SK-N-SH (cell line): Measurements from ENCODE around the gene SDK1. TPM values are rescaled to one million over a fixed set of nuclear protein-coding genes. Genes with fewer than 3 reads are reported as not detected.

ENCODE experiments used
- CTCF ChIA-PET: fragments of 300-600, 350-600 bp; formaldehyde crosslinking; extraction: SDS; loops from one replicate; lab custom pipeline; 2021; lab: Yijun Ruan, JAX
- POLR2A ChIA-PET: fragments of 350-600 bp; sonication (Branson Sonifier 250); formaldehyde crosslinking; extraction: SDS; loops from one replicate; lab custom pipeline; 2020; ENCODE audit warnings: antibody characterized with exemption, inconsistent platforms; lab: Yijun Ruan, JAX
- DNase-seq: peaks from one replicate; pipeline ENCODE4 v3.0.0; 2012
- H2AFZ ChIP-seq: fragments of 200-600 bp; sonication (generic); 2 replicates; pipeline ENCODE4 v1.8.1; 2016; ENCODE audit warnings: antibody characterized with exemption, mild to moderate bottlenecking, low read depth
- H3F3A ChIP-seq: fragments of 200-600 bp; sonication (generic); replicated peaks from 2 replicates; pipeline ENCODE3; 2016; ENCODE audit warnings: antibody characterized with exemption, mild to moderate bottlenecking; ENCODE audit not compliant: insufficient read depth
- H3K27ac ChIP-seq, 2 experiments: fragments of 200-500 bp in 1 of 2; fragments of 200-600 bp in 1 of 2; sonication (Bioruptor generic) in 1 of 2; sonication (generic), shearing (Covaris generic) in 1 of 2; 2 replicates each; pipeline versions ENCODE4 v1.5.1 to v1.6.1; 2014 to 2016; ENCODE audit warnings: low read depth in 2 of 2, inconsistent platforms in 1 of 2, low read length in 1 of 2, mild to moderate bottlenecking in 1 of 2, mixed read lengths in 1 of 2
- H3K27me3 ChIP-seq: fragments of 200-600 bp; sonication (generic), shearing (Covaris generic); 2 replicates; pipeline ENCODE4 v1.6.1; 2016; ENCODE audit warnings: mixed run types; ENCODE audit not compliant: insufficient read depth
- H3K36me3 ChIP-seq, 2 experiments: fragments of 200-500 bp in 1 of 2; fragments of 200-600 bp in 1 of 2; sonication (Bioruptor generic) in 1 of 2; sonication (generic) in 1 of 2; replicated peaks in 1 of 2; 2 replicates each; pipeline versions ENCODE3 to v1.5.1; 2014 to 2016; ENCODE audit warnings: low read length in 1 of 2, mild to moderate bottlenecking in 1 of 2; ENCODE audit not compliant: insufficient read depth in 2 of 2, control insufficient read depth in 1 of 2
- H3K4me1 ChIP-seq, 2 experiments: fragments of 200-500 bp in 1 of 2; fragments of 200-600 bp in 1 of 2; sonication (Bioruptor generic) in 1 of 2; sonication (generic), shearing (Covaris generic) in 1 of 2; 2 replicates each; pipeline versions ENCODE4 v1.5.1 to v1.6.1; 2014 to 2016; ENCODE audit warnings: low read depth in 1 of 2, low read length in 1 of 2, mixed run types in 1 of 2; ENCODE audit not compliant: insufficient read depth in 2 of 2, control insufficient read depth in 1 of 2
- H3K4me2 ChIP-seq: fragments of 200-600 bp; sonication (generic), shearing (Covaris generic); 2 replicates; pipeline ENCODE4 v1.6.1; 2017; ENCODE audit warnings: mixed run types
- H3K4me3 ChIP-seq, 2 experiments: fragments of 200-500 bp in 1 of 2; fragments of 200-600 bp in 1 of 2; sonication (Bioruptor generic) in 1 of 2; sonication (generic), shearing (Covaris generic) in 1 of 2; 2 replicates each; pipeline versions ENCODE4 v1.5.1 to v1.8.1; 2014 to 2016; ENCODE audit warnings: low read depth in 2 of 2, inconsistent platforms in 1 of 2, low read length in 1 of 2, mild to moderate bottlenecking in 1 of 2, mixed read lengths in 1 of 2, moderate library complexity in 1 of 2
- H3K79me2 ChIP-seq: fragments of 200-600 bp; sonication (generic); 2 replicates; pipeline ENCODE4 v1.8.1; 2017; ENCODE audit warnings: mild to moderate bottlenecking; ENCODE audit not compliant: insufficient read depth
- H3K9ac ChIP-seq: fragments of 200-600 bp; sonication (generic); 2 replicates; pipeline ENCODE4 v1.6.1; 2017; ENCODE audit warnings: mixed run types
- H3K9me2 ChIP-seq: fragments of 200-600 bp; sonication (generic); 2 replicates; pipeline ENCODE4 v1.6.1; 2017; ENCODE audit warnings: mixed run types
- H3K9me3 ChIP-seq: fragments of 200-600 bp; sonication (generic); 2 replicates; pipeline ENCODE4 v1.6.1; 2017; ENCODE audit warnings: mixed run types, mild to moderate bottlenecking, moderate library complexity
- H4K20me1 ChIP-seq: fragments of 200-600 bp; sonication (generic); 2 replicates; pipeline ENCODE4 v1.6.1; 2017; ENCODE audit warnings: mild to moderate bottlenecking, mixed run types; ENCODE audit not compliant: insufficient read depth
- ELF1 ChIP-seq: IDR thresholded peaks from 2 replicates; pipeline ENCODE4 v1.4.0; 2012
- EP300 ChIP-seq, 2 experiments: IDR thresholded peaks; 2 replicates each; pipeline versions ENCODE4 v1.4.0 to v1.6.1; 2012; ENCODE audit warnings: borderline replicate concordance in 1 of 2, low read depth in 1 of 2, low read length in 1 of 2
- EZH2phosphoT487 ChIP-seq: fragments of 200-600 bp; sonication (generic); IDR thresholded peaks from 2 replicates; pipeline ENCODE4 v1.6.1; 2017; ENCODE audit warnings: low read depth, mixed run types, mild to moderate bottlenecking, antibody characterized with exemption, moderate library complexity, borderline replicate concordance
- FOSL2 ChIP-seq: IDR thresholded peaks from 2 replicates; pipeline ENCODE4 v1.4.0; 2012; ENCODE audit warnings: low read depth, mild to moderate bottlenecking, moderate library complexity, borderline replicate concordance
- FOXJ3 ChIP-seq: sonication (generic); formaldehyde crosslinking; IDR thresholded peaks from 2 replicates; pipeline ENCODE4 v1.5.1; 2020; ENCODE audit warnings: mild to moderate bottlenecking, missing genetic modification reagents
- GABPA ChIP-seq: IDR thresholded peaks from 2 replicates; pipeline ENCODE4 v1.4.0; 2012; ENCODE audit warnings: low read depth, mild to moderate bottlenecking
- POLR2AphosphoS5 ChIP-seq: IDR thresholded peaks from 2 replicates; pipeline ENCODE4 v1.6.1; 2012; ENCODE audit warnings: low read depth, low read length
- RAD21 ChIP-seq: IDR thresholded peaks from 2 replicates; pipeline ENCODE4 v1.6.1; 2012; ENCODE audit warnings: mild to moderate bottlenecking, low read length
- RFX5 ChIP-seq: IDR thresholded peaks from 2 replicates; pipeline ENCODE4 v1.6.1; 2012; ENCODE audit warnings: mild to moderate bottlenecking, improper control_type of control experiment, low read length
- SMC3 ChIP-seq: IDR thresholded peaks from 2 replicates; pipeline ENCODE4 v1.6.1; 2012; ENCODE audit warnings: low read depth, low read length, improper control_type of control experiment
- TCF12 ChIP-seq: IDR thresholded peaks from 2 replicates; pipeline ENCODE4 v1.4.0; 2012
- USF1 ChIP-seq: IDR thresholded peaks from 2 replicates; pipeline ENCODE4 v1.4.0; 2012; ENCODE audit warnings: low read depth, borderline replicate concordance
- ZBTB33 ChIP-seq: IDR thresholded peaks from 2 replicates; pipeline ENCODE4 v1.4.0; 2012; ENCODE audit warnings: low read depth, borderline replicate concordance
- WGBS: methylation state at CpG from one replicate; pipeline ENCODE4 v1.1.6; 2017; ENCODE audit warnings: low lambda C conversion rate; 5-methylcytosine and 5-hydroxymethylcytosine counted together
- polyA plus RNA-seq, 3 experiments: library from polyadenylated mRNA; depleted of rRNA; stranded (reverse); fragments of >200 nt; gene quantifications; 2 replicates each; pipeline ENCODE4 v1.2.3, GENCODE V29; 2012
- TF ChIP-seq, protein P1 (sequence below): fragments of 150-350 bp; IDR thresholded peaks from 2 replicates; pipeline ENCODE4 v1.6.1; 2017; ENCODE audit warnings: antibody characterized with exemption, low read length, low read depth, borderline replicate concordance
- TF ChIP-seq, protein P2 (sequence below): fragments of 150-350 bp; IDR thresholded peaks from 2 replicates; pipeline ENCODE4 v1.6.1; 2016; ENCODE audit warnings: mild to moderate bottlenecking, low read depth, low read length
- TF ChIP-seq, protein P3 (sequence below): IDR thresholded peaks from 2 replicates; pipeline ENCODE4 v1.4.0; 2012; ENCODE audit warnings: low read depth
- TF ChIP-seq, protein P4 (sequence below): IDR thresholded peaks from 2 replicates; pipeline ENCODE4; 2012

The SDK1 gene
- polyA plus RNA-seq, 1 of the 3 experiments (the other 2 are of a cell fraction) = 1.2 TPM

DNA sequence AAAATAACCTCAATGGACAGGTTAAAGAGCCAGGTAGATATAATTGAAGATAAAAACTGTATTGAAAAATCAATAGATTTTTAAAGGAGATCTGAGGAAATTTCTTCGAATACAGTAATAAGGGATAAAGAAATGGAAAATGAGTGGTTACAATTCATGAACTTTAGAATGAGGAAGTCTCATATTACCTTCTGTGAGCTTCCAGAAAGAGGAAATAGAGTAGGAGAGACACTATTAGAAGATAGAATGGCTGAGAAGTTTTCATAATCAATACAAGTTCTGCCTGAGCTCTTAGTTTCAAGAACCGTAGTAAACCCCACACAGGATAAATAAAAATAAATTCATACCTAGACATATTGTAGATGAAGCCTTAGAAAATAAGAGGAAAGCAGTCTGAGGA is 11.5 kb downstream of the SDK1 start:
- Histone ChIP-seq H3K27ac (no peak overlapping the region), H3K4me2 (no peak overlapping the region), H3K9me3 (no peaks in the 10 kb centered on the region), H3K36me3 (no peaks in the 10 kb centered on the region), H3K4me1 (no peaks in the 10 kb centered on the region; a peak in 1 of 4 replicates), H3F3A (no peaks in the 10 kb centered on the region), H3K27me3 (no peaks in the 10 kb centered on the region), H4K20me1 (no peaks in the 10 kb centered on the region), H3K9ac (no peak overlapping the region), H3K4me3 (no peak overlapping the region), H2AFZ (no peak overlapping the region), H3K79me2 (no peaks in the 10 kb centered on the region), H3K9me2 (no peaks in the 10 kb centered on the region)
- WGBS = 48% methylated on average over 2 of the region's 2 CpGs
- no peak for DNase-seq
- CTCF ChIA-PET = interaction anchor here (3.4 kb wide), 1 partner anchor 11 kb away, joined by 22 read pairs; the partner anchor contains the start of gene SDK1
- TF ChIP-seq, protein P1, sequence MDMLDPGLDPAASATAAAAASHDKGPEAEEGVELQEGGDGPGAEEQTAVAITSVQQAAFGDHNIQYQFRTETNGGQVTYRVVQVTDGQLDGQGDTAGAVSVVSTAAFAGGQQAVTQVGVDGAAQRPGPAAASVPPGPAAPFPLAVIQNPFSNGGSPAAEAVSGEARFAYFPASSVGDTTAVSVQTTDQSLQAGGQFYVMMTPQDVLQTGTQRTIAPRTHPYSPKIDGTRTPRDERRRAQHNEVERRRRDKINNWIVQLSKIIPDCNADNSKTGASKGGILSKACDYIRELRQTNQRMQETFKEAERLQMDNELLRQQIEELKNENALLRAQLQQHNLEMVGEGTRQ = no peak
- TF ChIP-seq, protein P2, sequence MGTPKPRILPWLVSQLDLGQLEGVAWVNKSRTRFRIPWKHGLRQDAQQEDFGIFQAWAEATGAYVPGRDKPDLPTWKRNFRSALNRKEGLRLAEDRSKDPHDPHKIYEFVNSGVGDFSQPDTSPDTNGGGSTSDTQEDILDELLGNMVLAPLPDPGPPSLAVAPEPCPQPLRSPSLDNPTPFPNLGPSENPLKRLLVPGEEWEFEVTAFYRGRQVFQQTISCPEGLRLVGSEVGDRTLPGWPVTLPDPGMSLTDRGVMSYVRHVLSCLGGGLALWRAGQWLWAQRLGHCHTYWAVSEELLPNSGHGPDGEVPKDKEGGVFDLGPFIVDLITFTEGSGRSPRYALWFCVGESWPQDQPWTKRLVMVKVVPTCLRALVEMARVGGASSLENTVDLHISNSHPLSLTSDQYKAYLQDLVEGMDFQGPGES = no peak
- TF ChIP-seq, protein P3, sequence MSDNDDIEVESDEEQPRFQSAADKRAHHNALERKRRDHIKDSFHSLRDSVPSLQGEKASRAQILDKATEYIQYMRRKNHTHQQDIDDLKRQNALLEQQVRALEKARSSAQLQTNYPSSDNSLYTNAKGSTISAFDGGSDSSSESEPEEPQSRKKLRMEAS = no peak
- TF ChIP-seq ZBTB33 (no peak), USF1 (no peak), ELF1 (no peak), RAD21 (no peak), RFX5 (no peak), POLR2AphosphoS5 (no peak), EP300 (IDR thresholded peaks at IDR 0.05; ENCODE audit: borderline replicate concordance in 1 of 2, low read depth in 1 of 2, low read length in 1 of 2) (no peak), FOSL2 (no peak), TCF12 (no peak), SMC3 (no peak), EZH2phosphoT487 (no peak), FOXJ3 (CRISPR knock-in tag) (no peak), GABPA (no peak)
- TF ChIP-seq, protein P4, sequence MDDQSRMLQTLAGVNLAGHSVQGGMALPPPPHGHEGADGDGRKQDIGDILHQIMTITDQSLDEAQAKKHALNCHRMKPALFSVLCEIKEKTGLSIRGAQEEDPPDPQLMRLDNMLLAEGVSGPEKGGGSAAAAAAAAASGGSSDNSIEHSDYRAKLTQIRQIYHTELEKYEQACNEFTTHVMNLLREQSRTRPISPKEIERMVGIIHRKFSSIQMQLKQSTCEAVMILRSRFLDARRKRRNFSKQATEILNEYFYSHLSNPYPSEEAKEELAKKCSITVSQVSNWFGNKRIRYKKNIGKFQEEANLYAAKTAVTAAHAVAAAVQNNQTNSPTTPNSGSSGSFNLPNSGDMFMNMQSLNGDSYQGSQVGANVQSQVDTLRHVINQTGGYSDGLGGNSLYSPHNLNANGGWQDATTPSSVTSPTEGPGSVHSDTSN = no peak
- POLR2A ChIA-PET = no interaction called here
